AML-193 (cell line): ENCODE data around the gene HDAC10.
"Not testable (repeated sequence)": the region's sequence is repeated elsewhere in the genome, so short reads cannot be mapped to it uniquely, and the experiment has no call there.

ENCODE experiments used
- DNase-seq, 2 experiments: peaks; one replicate each; lab custom pipeline; 2025; lab: John Stamatoyannopoulos, UW

Gene HDAC10

DNA sequence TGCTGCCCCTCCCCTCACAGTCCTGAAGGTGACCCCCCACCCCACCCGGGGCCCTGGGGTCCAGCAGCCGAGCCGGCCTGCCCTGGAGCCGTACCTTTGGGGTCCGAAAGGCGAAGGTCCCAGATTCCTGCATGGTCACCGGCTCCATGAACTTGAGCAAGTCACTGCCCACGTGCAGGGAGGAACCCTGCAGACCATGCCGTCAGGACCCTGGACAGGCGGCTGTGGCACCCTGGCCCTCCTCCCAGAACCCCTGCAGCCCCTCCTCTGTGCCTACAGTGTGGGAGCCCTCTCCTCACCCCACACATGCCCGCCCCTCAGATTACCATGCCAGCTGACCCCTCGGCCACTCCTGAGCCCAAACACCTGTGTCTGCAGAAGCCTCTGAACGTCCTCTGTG is 33.4 kb upstream of the HDAC10 start:
- no peak for DNase-seq

DNA sequence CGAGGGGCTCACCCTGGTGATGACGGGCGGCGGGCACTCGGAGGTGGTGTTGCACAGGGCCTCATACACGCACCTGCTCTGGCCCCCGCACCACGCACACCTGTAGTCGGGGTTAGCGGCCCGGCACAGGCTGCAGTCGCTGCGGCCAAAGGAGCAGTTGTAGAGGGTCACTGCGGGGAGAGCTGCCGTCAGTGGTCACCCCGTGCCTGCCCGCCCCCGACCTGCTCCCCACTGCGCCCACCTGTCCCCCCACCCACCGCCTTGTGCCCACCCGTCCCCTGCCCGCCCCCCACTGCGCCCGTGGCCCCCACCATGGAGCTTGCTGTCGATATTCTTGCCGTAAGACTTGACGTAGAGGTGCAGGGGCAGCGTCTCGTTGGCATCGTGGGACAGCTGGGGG is 32.8 kb upstream of the HDAC10 start:
- DNase-seq = no peak

DNA sequence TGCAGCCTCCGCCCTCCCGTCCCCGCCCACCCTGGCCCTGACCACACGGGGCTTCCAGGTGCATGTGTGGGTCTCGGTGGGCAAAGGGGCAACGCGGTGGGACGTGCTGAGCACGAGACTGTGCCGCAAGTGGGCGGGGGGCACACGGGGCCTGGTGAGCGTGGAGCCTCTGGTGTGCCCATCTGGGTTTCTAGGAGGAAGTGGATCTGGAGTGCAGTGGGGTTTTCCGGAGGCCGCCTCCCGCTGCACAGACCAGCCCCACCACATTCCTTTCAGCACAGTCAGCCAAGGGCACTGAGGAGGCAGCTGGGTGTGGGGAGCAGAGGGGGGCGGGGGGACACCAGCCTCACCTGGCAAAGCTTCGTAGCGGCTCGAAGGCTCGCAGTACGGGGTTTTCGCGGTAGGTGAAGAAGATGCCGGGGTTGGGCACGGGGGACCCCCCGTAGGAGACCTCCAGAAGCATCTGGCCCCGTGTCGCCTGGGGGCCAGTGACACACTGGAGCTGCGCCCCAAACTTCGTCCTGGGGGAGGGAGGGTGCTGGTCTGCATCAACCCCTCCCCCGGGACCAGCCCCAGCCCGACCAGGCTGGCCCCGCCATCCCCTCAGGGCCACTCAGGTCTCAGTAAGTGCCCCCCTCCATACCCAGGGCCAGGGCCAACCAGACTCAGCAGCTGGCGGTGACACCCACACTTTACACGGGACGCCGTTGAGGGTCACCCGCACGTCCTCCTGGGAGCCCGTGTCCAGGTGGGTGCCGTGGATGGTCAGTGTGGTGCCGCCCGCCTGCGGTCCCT is 31.5 kb upstream of the HDAC10 start:
- DNase-seq = no peak

DNA sequence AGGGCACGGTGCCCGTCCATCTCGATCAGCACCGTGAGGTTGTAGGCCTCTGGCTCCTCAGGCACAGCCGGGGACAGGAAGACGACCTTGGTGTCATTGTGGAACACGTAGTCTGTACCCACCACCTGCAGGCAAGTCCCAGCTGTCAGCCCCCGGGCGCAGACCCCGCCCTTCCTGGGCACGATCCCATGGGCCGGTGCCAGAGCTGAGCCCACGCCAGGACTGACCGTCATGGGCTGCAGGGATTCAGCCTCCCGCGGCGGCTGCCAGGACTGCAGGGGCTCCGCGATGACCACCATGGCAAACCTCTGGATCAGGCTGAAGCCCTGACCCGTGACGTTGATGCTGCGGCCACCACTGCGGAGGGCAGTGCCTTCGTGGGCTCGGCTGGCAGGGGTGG is 30.9 kb upstream of the HDAC10 start:
- no peak for DNase-seq

DNA sequence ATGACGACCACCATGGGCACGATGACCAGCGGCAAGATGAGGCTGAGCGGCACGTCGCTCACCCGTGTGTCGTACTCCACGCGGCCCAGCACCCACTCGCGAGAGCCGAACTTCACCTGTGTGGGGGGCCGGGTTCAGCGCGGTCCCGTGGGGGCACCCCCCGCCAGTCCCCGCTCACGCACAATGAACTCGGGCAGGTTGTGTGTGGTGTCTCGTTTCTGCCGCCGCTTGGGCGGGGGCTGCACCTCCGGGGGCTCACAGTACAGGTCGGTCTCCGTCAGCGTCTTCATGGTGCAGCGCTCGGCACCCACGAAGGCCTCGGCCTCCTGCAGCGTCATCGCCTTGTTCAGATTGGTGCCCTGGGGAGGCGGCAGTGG is 30.3 kb upstream of the HDAC10 start:
- no peak for DNase-seq

DNA sequence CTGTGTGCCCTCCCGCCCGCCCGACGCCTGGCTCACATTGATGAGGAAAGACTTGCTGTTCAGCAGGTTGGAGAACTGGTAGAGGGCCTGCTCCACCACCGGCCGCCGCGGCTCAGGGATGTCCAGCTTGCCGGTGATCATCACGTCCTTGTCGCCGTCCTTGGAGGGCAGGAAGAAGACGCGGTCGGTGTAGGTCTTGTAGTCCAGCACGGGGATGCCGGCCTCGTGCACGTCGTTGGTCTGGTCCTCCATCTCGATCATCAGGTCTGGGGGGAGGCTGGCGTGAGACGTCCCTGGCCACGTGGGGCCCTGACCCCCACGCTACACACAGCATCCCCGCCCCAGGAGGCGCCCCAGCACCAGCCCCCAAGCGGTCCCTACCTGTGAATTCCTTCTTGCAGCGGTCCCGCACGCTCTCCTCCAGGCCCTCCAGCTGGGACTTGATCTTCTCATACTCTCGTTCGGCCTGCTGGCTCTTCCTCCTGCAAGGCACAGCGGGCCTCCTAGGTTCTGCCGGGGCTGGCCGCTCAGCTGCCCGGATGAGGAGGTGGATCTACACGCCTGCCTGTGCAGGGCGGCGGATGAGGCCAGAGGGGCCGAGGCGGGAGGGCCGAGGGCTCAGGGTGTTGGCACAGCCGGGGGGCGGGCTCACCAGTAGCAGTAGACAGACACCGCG is 29.8 kb upstream of the HDAC10 start:
- DNase-seq = no peak

DNA sequence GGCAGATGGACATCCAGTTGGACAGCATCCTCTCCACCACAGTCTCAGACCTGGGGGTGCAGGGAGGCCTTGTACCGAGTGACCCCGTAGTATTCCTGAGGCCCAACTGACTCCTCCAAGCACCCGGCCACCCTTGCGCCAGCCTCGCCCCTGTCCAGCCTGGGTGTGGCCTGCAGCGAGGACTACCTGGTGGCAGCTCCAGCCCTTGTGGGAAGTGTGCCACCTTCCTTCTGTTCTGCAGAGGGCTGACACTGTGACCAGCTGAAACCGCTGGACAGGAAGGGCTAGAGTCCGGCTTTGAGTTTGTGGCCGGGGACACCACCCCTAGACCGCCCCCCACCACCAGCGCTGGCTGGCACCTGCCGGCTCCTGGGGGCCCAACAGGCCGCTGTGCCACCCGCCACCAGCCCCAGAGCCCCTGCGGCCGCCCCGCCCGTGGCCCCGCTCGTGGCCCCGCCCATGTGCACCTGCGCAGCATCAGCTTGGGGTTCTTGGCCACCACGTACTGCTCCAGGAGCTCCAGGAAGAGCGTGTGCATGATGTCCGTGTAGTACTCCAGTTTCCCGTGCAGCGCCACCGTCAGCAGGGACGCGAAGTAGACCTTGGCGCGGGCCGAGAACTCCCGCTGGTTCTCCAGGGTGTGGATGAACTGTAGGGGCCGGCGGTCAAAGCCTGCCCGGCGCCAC is 29.1 kb upstream of the HDAC10 start:
- DNase-seq = no peak

DNA sequence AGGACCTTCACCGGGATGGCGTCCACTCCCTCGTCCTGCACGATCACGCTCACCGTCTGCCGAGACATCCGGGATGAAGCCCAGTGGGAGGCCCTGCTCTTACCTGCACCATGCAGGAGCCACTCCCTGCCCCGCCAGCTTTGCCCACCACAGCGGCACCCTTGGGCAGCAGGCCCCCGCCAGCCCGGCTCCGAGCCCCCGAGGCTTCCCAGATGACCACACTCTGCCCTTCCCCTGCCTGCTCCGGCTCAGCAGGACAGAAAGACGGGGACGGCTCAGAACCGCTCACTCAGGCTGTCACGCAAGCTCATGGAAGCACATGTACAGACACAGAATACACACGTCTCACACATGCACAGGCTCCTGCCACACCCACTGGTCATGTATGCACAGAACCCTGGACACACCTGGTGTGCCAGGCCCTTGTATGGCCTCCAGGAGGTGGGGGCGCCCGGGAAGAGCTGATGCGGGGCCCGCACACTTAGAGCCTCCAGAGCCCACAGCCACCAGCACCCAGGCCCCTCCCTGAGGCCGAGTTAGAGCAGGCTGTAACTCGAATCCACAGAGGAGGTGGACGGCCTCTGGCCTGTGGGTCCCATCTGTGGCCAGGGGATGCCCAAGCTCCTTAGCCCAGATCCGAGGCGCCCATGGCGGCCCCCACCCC is 28.0 kb upstream of the HDAC10 start:
- DNase-seq = no peak

DNA sequence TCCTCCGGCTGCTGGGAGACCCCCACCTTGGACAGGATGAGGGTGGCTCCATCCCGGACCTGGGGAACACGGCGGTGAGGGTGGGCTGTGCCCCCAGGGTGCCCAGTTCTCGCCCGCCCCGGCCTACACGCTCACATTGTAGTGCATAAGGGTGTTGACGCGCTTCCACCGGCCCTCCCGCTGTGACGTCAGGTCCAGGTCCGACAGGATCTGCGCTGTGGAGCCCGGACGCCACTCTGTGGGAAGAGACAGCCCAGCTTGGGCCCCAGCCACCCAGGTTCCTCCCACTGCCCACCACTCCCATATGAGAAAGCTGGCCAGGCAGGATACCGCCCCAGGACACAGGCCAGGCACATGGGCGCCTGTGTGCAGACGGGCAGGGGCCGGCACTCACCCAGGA is 27.4 kb upstream of the HDAC10 start:
- DNase-seq = no peak

DNA sequence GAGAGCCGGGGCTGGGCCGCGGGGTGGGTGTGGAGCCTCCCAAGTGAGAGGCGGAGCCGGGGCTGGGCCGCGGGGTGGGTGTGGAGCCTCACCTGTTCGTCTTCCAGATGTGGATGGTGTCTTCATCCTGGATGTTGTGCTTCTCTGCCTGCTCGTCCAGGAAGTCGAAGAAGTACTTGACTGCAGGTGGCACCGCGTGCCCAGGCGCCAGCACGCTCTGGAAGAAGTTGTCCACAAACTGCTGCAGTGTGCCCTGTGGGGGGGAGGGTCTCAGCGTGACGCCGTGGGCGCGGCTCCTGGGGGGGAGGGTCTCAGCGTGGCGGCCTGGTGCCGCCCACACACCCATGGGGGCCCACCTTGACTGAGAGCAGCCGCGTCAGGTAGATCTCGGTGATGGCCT is 26.7 kb upstream of the HDAC10 start:
- DNase-seq = no peak

DNA sequence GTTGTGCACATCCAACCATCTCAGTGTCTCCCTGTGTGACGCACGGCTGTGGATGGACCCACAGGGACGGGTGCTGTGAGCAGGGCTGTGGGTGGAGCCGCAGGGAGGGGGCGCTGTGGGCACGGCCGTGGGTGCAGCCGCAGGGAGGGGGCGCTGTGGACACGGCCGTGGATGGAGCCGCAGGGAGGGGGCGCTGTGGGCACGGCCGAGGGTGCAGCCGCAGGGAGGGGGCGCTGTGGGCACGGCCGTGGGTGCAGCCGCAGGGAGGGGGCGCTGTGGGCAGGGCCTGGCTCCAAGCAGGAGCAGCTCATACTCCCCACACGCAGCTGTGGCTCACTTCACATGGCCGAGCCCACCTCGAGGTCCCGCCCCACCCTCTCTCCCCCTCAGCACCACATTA is 25.1 kb upstream of the HDAC10 start:
- peak in 1 of 2 experiments; percentile 5 for DNase-seq

DNA sequence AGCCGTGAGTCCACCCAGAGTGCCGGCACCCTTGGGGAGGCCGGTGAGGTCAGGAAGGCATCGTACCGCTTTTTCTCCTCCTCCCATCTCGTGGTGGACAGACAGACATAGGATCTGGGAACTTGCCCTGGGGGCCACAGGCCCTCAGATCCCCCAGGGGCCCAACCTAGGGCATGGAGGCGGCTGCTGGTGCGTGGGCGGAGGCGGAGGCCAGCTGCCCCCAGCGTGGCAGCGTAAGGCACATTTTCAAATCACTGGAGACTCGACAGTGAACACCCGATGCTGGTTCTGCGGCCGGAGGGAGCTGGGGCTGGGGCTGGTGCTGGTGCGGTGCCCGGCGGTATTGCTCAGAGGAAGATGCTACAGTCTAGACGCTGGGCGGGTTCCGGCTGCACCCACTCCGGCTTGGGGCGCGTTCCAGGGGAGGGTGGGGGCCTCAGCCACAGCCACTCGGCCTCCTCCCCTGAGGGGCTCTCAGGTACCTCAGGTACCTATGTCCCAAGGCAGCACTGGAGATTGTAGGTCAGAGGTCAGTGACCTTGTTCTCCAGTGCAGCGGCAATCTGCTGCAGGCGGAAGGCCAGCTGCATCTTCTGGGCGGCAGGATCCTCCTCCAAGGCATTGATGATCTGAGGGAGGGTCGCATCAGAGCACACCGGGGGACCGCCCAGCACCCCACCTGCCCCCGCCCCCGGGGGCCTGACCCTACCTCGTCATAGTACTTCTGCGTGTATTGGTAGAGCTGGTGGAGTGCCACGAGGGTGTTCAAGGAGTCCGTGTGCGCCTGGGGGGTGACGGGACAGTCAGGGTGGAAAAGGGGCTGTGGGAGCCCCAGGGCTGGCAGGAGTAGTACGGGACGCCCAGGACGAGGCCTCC is 24.4 kb upstream of the HDAC10 start:
- no peak for DNase-seq

DNA sequence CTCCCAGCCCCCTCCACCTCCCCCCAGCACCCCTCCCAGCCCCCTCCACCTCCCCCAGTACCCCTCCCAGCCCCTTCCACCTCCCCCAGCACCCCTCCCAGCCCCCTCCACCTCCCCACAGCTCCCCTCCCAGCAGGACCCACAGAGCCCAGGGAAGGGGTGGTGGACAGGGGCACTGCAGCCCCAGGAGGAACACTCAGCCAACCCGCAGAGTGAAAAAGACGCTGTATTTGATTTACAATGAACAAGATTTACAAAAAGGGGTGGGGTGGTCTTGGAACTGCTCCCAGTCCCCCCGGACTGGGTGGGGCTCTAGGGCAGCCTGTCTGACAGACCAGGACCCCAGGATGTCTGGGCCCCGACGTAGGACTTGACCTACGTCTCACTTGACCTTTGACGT is 23.7 kb upstream of the HDAC10 start:
- DNase-seq = no peak

DNA sequence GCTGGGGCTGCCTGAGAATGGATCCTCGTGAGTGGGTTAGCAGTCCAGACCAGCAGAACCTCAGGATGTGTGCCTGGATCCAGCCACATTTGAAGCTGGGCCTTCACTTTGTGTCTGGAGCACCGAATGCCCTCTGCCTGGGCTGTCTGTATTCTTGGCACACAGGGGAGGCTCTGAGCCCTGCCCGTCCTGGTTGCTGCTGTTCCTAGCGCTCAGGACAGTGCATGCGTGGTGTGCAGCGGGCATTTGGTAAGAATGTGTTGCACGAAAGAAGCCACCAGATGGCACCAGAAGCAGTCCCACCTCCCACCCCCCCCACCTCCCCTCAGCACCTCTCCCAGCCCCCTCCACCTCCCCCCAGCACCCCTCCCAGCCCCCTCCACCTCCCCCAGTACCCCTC is 23.2 kb upstream of the HDAC10 start:
- peak; percentile 55 to 61 for DNase-seq

DNA sequence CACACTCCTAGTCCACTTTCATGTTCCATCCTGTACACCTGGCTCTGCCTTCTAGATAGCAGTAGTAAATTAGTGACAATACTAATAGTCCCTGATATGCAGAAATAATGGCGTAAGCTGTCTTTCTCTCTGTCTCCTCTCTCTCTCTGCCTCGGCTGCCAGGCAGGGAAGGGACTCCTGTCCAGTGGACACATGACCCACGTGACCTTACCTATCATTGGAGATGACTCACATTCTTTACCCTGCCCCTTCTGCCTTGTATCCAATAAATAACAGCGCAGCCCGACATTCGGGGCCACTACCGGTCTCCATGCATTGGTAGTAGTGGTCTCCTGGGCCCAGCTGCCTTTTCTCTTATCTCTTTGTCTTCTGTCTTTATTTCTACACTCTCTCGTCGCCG is 22.7 kb upstream of the HDAC10 start:
- not testable (repeated sequence) for DNase-seq

DNA sequence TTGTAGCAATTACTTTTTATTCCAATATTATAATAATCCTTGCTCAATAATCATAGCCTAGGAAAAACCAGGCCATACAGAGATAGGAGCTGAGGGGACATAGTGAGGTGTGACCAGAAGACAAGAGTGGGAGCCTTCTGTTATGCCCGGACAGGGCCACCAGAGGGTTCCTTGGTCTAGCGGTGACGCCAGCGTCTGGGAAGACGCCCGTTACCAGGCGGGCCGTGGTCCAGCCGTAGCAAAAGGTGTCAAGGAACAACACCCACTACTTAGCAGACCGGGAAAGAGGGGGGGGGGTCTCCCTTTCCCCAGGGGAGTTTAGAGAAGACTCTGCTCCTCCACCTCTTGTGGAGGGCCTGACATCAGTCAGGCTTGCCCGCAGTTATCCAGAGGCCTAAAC is 22.3 kb upstream of the HDAC10 start:
- not testable (repeated sequence) for DNase-seq

DNA sequence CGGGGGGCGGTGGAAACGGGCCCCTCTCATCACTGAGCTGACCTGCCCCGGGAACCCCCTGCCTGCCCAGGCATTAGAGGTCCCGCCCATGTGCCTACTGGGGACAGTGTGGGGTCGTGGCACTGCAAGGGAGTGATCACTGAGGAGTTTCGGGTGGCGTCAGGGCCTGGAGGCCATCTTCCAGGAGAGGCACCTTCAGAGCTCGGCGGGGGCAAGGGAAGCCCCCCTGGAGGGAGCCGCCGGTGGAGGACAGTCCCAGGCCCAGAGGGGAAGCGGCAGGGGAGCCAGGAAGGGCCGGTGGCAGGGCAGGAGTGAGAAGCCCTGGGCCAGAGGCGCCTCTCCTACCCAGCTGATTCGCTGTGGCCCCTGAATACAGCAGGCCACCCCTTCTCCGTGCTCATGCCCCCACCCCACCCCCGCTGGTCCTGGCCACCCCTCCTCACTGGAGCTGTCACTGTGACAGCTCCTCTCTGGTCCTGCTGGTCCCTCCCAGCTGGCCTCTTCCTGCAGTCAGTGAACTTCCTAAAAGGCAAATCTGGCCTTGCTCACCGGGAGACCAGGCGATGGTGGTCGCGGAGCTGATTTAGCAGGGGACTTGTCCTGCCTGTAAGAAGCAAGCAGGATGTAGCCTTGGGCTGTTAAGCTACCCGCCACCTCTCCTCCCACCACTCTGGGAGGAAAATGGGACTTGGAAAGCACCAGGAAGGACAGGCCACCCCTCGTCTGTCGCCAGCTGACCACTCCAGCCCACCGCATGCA is 21.2 kb upstream of the HDAC10 start:
- no peak for DNase-seq

DNA sequence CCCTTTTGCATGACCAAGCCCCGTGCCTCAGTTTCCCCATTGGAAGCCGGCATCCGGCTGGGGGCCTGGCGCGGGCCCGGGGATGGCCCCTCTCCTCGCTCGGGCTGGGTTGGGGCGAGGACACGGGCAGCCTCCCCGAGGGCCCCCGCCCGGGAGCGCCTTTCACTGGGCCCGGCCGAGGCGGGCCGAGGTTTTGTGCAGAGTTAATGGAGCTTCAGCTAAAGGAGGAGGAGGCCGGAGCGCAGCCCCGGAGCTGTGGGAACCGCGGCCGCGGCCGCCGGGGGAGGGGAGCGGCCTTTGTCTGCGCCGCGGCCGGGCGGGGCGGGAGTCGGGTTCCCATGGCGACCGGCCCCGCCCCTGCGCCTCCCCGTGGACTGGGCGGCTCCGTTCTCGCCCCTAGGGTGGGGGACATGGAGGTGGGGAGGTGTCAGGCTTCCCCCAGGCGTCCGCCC is 20.5 kb upstream of the HDAC10 start:
- DNase-seq = no peak

DNA sequence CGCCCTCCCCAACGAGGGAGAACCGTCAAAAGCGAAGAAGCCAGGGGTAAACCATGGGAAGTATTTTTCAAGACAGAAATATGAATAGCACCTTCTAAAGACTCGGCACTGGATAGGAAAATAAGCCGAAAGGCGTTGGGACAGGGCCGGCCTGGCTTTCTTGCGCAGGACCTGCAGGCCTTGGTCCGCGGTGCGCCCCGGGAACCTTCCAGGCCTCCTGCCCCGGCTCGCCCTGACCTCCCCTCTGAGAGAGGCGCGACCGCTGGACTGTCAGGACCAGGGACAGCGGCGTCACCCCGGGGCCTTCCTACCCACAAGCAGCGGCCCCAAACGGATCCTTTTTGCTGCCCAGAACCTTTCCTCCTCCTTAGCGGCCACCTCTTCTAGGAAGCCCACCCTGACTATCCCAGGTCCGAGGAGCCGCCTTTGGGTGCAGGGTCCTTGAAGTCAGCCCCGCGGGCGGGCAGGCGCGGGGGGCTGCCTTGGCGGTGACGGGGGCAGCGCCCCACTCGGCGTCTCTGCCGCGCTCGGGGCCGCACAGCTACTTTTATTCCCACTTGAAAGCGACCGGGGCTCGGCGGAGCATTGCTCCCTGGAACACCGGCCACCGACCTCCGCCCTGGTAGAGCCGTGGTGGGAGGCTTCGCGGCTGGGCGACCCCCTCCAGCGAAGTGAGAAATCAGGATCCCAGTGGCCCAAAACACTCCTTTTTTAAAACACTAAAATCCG is 19.8 kb upstream of the HDAC10 start:
- peak; percentile 26 to 56 for DNase-seq
